GM19023 (cell line): ENCODE results near the gene ZNF514.
"Not testable (repeated sequence)": the region's sequence is repeated elsewhere in the genome, so short reads cannot be mapped to it uniquely, and the experiment has no call there.

Source experiments
- ATAC-seq: cut with Tn5 transposase; IDR thresholded peaks from one replicate; pipeline ENCODE4 v1.9.1; 2021; ENCODE audit warnings: mild to moderate bottlenecking, moderate library complexity; ENCODE audit not compliant: unreplicated experiment

ZNF514 gene

DNA sequence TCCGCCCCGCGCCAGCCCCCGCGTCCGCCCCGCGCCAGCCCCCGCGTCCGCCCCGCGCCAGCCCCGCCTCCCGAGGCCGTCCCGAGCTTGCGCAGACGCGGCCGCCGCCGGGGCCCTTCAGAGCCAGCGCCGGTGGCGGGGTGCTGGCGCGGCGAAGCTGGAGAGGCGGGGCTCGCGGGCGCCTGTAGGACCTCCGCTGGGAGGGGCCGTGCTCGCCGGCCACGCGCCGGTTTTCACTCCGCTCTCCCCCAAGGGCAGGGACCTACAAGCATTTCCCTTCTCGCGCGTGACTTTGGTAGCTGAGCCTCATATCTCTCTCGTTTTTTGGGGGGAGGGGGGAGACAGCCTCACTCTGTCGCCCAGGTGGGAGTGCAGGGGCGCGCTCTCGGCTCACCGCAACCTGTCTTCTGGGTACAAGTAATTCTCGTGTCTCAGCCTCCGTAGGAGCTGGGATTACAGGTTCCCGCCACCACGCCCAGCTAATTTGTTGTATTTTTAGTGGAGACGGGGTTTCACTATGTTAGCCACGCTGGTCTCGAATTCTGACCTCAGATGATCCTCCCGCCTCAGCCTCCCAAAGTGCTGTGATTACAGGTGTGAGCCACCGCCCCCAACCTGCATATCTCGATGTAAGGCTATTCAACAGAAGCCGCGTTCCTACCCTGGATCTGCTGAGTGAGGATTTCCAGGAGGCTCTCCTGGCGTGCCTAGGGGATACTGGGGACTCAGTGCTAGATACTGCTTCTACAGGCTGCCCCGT lies at the start of gene ZNF514:
Gene ZNF514 (minus strand): TSS at position 159 of the 760 bp plus-strand sequence. CDS start 6,595 bp downstream, outside the sequence.
- peak; percentile 95 for ATAC-seq

DNA sequence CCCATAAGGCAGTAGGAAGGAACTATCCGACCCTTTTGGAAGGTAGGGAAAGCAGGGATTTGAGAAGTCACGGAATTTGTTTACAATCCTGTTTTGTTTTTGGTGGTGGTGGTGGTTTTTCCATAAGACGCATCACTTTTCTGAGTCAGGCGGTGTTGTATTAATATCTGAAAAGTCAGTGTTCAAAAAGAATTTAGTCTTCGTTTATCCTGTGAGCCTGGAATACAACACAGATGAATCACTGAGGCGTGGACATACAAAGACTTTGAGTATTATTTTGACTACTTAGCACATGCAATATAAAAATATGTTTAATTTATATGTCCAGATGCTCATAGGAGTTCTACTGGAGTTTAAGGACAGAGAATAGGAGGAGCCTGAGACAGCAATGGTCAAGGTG lies 48.5 kb upstream of the ZNF514 start:
- no peak for ATAC-seq

DNA sequence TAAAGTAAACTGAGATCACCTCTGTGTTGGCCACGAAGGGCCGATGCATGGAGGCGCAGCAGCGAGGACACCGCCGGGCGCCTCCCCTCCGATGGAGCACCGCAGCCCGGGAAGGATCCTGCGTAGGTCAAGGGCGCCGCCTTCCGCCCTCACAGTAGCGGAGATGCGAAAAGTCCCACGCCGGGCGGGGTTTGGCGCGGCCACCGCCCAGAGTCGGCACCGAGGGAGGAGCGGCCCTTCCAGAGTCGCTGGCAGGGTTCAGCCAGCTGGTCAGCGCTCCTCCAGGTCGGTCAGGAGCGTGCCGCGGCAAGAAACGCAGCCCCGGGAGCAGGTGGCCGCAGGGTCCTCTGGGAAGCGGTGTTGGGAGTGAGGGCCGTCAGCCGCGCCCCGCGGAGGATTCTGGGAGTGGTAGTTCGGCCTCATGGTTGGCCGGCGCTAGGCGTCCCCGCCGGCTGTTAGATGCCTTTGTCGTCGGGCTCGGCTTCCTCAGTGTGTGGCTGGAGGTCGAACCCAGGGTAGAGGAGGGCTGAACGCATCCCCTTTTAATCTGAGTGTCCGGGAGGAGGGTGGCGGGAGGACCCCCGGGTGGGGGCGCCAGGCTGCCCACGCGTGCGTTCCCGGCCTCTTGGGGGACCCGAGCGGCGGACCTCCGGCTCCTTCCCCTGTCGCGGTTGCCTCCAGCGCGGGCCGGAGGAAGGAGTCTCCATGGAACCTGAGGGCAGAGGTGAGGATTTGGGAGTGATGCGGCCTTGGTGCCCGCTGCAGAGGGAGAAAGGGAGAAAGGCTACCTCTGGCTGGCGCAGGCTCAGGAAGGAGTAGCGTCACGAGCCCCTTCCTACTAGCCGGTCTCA lies 47.7 kb upstream of the ZNF514 start, which contains the start of gene ZNF892:
Gene ZNF892 (plus strand): TSS at position 411 of the 851 bp plus-strand sequence. CDS start 295 bp downstream, at position 706.
- ATAC-seq, result peak; percentile 98

DNA sequence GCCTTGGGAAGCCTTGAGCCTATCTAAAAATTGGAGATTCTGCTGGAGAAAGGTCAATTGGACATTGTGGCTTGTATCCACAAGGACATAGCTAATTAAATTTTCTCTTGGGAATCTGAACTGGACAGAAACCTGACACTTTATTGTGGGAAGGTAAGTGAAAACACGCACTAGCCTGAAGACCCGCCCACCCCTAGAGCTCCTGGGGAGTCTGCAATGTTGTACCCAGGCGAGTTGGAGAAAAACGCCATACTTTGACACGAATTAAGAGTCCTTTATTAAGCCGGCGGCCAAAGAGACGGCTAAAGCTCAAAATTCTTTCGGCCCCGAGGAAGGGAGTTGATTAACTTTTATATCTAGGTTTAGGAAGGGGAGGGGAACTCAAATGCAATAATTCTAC lies 46.4 kb upstream of the ZNF514 start:
- no peak for ATAC-seq

DNA sequence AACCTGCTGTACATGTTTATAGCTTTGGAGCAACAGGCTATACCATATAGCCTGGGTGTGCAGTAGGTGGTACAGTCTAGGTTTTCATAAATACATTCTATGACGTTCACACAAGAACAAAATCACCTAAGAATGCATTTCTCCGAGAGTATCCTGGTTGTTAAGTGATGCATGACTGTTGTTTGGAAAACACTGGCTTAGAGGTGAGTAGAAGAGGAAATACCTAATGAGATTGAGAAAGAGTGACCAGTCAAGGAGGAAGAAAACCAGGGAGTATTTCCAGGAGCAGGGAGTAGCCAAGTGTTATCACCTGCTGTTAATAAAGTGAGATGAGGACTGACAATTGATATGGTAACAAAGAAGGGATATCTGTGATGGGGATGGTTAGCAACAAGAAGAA lies 44.7 kb upstream of the ZNF514 start:
- ATAC-seq, result no peak

DNA sequence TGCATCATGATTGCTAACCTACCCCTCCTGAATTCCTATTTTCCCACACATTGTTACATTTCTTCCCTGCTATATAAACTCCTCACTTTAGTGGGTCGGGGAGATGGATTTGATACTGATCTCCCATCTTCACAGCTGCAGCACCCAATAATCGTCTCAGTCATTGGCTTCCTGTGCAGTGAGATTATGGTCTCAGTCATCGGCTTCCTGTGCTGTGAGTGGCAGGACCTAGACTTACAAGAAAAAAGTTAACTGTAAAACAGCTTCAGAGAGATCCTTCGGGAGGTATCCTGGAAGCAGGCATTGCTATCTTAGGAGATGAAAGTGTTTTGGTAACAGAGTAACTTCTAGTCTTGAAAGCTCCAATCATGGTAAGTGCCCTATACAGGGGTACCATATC lies 44.3 kb upstream of the ZNF514 start:
- no peak for ATAC-seq

DNA sequence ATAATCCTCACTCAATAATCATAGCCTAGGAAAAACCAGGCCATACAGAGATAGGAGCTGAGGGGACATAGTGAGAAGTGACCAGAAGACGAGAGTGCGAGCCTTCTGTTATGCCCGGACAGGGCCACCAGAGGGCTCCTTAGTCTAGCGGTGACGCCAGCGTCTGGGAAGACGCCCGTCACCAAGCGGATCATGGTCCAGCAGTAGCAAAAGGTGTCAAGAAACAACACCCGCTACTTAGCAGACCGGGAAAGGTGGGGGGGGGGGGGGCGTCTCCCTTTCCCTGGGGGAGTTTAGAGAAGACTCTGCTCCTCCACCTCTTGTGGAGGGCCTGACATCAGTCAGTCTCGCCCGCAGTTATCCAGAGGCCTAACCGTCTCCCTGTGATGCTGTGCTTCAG lies 33.3 kb upstream of the ZNF514 start:
- not testable (repeated sequence) for ATAC-seq

DNA sequence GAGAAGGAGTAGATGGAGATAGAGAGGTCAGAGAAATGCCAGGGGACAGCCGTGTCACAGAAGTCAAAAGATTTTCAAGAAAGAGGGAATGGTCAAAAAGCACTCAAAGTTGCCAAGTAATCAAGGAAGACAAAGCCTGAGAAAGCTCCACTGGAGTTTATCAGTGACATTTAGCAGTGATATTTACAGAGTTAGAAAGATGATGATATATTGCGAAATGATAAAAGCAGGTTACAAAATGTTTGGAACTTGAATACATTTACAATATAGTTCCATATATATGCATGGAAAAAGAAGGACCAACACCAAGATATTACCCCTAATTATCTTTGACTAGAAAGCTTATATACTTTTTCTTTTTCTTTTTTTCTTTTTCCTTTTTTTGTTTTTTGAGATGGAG lies 26.3 kb upstream of the ZNF514 start:
- ATAC-seq, result no peak

DNA sequence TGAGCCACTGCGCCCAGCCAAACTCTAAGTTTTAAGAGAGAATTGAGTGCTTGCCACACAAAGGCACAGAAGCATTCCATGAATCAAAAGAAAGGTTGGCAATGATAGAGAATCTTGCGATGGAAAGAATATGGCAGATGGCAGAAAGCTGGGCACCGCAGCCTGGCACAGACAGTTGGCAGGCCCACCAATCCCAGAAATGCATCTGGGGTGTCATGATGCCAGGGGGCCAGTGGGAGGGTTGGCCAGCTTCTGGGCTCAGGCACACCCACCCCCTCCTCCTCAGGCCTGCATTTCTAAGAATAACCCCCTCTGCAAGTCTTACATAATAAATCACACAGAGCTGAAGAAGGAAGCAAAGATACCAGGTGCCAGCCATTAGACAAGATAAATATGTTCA lies 25.5 kb upstream of the ZNF514 start:
- ATAC-seq, result no peak

DNA sequence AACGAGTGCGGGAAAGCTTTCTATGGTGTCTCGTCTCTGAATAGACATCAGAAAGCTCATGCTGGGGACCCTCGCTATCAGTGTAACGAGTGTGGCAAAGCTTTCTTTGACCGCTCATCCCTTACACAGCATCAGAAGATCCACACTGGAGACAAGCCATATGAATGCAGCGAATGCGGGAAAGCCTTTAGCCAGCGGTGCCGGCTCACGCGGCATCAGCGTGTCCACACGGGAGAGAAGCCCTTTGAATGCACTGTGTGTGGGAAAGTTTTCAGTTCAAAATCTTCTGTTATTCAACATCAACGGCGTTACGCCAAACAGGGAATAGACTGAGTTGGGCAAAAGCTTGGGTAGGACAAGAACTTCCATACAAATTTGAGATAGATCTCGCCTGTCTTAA lies 22.1 kb upstream of the ZNF514 start:
- ATAC-seq, result no peak

DNA sequence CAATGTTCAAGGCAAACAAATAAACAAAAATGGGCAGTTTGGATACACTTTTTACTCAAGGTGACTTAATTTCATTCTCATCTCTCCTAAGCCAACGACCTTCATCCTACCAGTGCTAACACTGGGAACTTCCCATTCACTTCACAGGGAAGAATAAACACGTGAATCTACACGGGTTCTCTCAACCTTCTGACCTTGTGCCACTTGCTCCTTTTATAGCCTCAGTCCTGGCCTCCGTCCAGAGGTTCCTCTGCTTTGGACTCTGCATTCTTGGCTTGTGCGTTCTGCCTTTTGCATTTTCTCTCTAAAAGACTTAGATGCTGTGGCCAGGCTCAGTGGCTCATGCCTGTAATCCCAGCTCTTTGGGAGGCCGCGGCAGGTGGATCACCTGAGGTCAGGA lies 19.8 kb upstream of the ZNF514 start:
- ATAC-seq, result no peak

DNA sequence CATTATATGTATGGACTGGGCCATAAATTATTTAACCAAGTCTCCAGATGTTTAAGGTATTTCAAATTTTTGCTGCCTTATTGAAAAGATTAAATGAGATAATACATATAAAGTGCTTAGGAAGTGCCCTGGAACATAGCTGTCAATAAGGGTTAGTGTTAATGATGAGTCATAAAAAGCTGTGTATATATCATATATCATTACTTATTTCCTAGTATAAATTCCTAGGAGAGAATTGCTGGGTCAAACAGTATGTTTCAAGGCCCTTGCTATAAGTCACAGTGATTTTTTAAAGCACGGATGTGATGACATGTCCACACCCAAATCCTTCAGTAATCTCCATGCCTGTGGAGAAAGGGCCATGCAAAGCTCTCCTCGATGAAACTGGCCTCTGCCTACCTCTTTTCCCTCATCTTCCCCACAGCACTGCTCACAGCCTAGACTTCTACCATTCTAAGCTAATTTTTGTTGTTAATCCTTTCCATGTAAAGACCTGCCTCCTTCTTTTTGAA lies 14.4 kb upstream of the ZNF514 start:
- no peak for ATAC-seq

DNA sequence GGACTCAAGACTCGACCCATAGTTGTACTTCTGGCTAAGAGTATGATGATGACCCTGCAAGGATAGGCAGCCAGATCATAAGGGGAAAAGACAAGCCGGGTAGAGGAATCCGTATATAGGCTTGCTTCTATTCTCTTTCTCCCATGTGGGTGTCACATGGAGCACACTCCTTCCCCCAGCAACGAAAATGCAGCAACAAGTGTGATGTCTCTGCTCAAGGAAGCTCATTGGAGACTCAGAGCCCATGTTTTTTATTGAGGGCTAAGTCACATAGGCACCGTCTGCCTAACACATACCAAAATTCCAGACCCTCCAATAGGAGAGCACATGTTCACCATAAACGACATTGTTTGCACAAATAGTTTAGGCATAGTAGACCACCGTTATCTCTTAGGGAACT lies 12.3 kb upstream of the ZNF514 start:
- no peak for ATAC-seq

DNA sequence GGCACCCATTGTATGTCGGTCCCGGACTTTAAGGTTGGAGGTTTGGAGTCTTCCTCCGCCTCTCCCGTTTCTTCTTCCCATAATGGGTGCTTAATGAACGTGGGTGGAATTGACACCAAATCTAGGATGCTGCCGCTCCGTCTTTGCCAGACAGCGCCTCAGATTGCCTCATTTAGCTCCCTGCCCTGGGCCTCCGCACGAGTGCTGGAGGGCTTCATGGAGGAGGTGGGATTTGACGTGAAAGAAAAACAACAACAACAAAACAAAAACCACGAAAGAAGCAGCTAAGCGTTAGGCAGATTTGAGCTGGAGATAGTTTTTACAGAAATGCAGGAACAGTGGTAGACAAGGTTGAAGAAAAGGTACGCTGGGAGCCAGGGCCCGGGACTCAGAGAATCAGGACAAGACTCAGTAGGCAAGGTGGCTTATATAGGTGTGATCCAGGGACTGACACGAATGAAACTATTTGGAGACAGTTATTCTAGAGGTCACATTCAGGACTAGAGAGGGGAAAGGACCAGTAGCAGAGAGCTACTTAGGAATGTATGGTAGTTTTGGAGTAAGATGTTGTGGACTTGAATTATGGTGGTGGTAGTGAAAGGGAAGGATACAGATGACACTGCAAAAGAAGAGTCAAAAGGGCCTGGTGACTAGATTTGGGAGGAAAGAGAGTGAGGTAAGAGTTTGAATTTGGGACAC lies 6.6 kb upstream of the ZNF514 start:
- ATAC-seq, result peak; percentile 16

DNA sequence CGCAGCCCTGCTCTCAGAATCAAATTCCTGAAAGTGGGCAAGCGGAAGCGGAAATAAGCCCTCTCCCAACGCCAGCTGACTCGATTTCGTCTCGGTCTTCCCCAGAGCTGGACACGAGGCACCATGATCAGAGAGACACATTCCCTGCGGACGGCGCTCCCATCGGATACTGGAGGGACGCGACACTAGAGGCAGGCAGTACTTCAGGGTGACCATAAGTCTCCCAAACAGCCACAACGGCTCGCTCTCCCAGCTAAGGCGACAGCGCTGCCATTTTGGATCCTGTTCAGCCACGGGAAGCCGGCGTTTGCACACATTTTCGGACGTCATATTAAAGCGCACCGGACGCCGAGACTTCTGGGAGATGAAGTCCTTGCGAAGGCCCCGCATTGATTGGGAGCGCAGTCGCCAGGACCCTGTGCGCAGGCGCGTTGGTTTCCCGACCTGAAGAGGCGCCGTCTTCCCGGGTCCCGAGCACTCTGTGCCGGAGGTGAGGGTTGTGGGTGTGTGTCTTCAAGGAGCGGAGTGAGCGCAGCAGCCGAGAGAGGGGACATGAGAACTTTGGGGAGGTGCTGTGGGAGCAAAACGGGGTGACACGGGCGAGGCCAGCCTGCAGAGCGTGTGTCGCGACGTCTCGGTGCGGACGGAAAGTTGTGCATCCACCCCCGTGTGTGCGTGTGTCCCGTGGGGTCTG lies 5.9 kb upstream of the ZNF514 start, which contains the start of gene ZNF2:
Gene ZNF2 (plus strand): TSS at position 439 of the 694 bp plus-strand sequence. CDS start 10,418 bp downstream, outside the sequence.
- ATAC-seq, result peak; percentile 92

DNA sequence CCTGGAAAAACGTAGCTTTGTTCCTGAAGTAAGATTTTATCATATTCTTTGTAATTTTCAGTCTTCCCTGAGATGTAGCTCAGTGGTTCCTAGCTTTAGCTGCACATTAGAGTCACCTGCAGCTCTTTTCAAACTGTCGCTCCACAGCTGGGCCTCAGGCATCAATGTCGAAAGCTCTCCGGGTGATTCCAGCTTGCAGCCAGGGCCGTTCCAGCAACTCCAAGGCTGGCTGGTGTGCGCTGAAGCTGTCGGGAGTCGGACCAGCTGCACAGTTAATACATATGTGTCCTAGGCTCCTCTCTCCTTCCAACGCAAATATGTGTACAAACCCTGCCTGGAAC lies 5.4 kb upstream of the ZNF514 start:
- ATAC-seq, result peak; percentile 24

DNA sequence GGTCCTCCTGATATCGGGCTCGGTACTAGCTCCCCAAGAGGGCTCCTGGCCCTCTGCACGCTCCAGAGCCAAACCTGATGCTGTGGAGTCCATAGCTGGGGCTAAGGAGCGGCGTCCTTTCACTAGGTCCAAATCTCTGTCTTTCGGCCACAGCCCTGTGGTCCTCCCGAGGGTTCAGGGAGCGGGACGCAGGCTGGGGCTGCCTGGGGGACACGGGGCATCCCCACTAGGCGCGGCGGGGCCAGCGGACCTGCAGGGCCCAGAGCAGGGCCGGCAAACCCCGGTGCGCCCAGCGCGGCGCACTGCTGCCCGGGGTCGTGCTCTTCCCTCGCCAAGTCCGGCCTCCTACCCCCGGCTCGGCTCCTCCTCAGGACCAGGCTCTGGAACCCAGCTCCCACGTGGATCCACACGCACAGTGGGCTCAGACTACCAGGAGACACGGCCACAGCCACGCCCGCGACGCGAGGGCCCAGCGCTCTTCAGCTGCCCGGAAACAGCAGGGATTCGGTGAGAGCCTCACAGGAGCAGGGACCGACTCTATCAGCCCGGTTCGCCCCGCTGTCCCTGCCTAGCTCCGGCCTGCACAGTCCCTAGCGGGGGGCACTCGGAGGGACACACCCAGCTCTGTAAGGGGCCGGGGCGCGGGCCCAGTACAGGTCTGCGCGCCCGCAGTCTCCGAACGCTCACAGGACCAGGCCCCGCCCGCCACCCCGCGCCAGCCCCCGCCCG lies 593 bp downstream of the ZNF514 start:
- peak; percentile 56 for ATAC-seq

DNA sequence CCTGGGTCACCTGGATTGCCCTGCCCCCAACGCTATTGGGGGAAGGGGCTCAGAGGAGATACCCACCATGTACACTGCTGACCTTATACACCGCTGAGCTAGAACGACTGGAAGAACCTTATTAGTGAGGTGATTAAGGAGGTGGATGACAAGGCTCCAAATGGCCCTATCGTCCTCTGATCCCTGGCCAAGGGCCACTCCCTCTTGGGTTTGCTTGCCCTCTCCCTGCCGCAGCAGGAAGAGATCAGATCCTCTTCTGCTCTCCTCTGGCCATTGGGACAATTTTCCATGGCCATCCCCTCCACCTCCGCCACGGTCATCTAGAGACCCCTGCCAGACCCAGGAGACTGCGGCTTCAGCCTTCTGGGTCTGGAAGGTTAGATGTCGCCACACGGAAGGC lies 1.2 kb downstream of the ZNF514 start:
- ATAC-seq, result no peak

DNA sequence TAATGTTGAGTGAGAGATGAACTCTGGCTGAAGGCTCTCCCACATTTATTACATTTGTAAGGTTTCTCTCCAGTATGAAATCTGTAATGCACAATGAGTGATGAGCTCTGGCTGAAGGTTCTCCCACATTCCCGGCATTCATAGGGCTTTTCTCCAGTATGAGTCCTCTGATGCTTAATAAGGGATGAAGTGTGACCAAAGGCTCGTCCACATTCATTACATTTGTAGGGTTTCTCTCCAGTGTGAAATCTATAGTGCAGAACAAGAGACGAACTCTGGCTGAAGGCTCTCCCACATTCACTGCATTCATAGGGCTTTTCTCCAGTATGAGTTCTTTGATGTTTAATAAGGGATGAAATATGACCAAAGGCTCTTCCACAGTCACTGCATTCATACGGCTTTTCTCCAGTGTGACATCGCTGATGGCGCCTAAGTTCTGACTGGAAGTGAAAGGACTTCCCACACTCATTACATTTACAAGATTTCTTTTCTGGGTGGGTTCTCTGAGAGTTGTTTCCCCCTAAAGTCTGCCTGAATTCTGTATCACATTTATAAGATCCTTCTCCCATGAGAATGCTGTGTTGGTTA lies 10.2 kb downstream of the ZNF514 start:
- no peak for ATAC-seq

DNA sequence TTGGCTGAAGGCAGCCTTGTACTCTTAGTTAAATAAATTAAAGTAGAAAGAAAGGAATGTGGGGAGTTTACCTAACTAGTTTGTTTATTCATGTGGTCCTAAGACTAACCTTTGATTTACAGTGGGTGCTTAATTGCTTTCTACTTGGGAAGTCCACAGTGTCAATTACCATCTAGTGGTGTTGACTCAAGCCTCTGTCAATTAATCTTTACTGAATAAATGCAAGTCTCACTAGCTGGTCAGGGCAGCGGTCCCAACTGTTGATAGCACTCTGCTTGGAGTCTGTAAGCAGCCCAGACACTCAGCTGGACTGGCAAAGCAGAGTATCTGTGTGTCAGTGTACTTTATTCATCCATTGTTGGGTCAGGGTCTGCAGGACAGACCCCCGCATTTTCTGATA lies 15.8 kb downstream of the ZNF514 start:
- ATAC-seq, result no peak
